Activated CD8-positive, alpha-beta memory T cell treated with anti-CD3 and anti-CD28 coated beads for 4 hours (primary cell): ENCODE results near the gene XYLT2.
"Not testable (repeated sequence)": the region's sequence is repeated elsewhere in the genome, so short reads cannot be mapped to it uniquely, and the experiment has no call there.

ENCODE experiments used
- DNase-seq, 2 donors: peaks; one replicate each; pipeline ENCODE4 v3.0.0-alpha.2; 2020; ENCODE audit warnings: low read depth in 2 of 2

The XYLT2 gene

GRCh38 chr17:50319306-50320004, 26.5 kb upstream of the XYLT2 start:
- no peak for DNase-seq

- DNase-seq = no peak
Measured at GRCh38 chr17:50322271-50322670, 23.7 kb upstream of the XYLT2 start.

- no peak for DNase-seq
Measured at GRCh38 chr17:50323060-50323459, 22.9 kb upstream of the XYLT2 start.

GRCh38 chr17:50325906-50326305, 20.0 kb upstream of the XYLT2 start:
- DNase-seq = no peak

- DNase-seq = no peak
Measured at GRCh38 chr17:50326831-50327364, 19.0 kb upstream of the XYLT2 start.

GRCh38 chr17:50328363-50329325, 17.3 kb upstream of the XYLT2 start:
- no peak for DNase-seq

GRCh38 chr17:50329716-50330115, 16.2 kb upstream of the XYLT2 start:
- no peak for DNase-seq

- no peak for DNase-seq
Measured at GRCh38 chr17:50330151-50330775, 15.7 kb upstream of the XYLT2 start.

- no peak for DNase-seq
Measured at GRCh38 chr17:50331085-50331791, 14.7 kb upstream of the XYLT2 start.

- DNase-seq = no peak
Measured at GRCh38 chr17:50332196-50332595, 13.7 kb upstream of the XYLT2 start.

GRCh38 chr17:50333291-50334057, 12.5 kb upstream of the XYLT2 start:
- not testable (repeated sequence) for DNase-seq

GRCh38 chr17:50337956-50338355, 8.0 kb upstream of the XYLT2 start:
- DNase-seq = no peak

GRCh38 chr17:50338645-50339044, 7.3 kb upstream of the XYLT2 start:
- no peak for DNase-seq

- no peak for DNase-seq
Measured at GRCh38 chr17:50339381-50339780, 6.5 kb upstream of the XYLT2 start.

GRCh38 chr17:50344731-50345365, 1.1 kb upstream of the XYLT2 start:
- no peak for DNase-seq

- DNase-seq = peak in 1 of 2 donors; percentile 13
Measured at GRCh38 chr17:50346313-50347116, 589 bp downstream of the XYLT2 start.

- DNase-seq = no peak
Measured at GRCh38 chr17:50347117-50347893, 1.4 kb downstream of the XYLT2 start.

GRCh38 chr17:50347894-50348291, 2.0 kb downstream of the XYLT2 start:
- DNase-seq = no peak
